K562 (cell line): Measurements from ENCODE around the gene TCP10L. TPM values are rescaled to one million over a fixed set of nuclear protein-coding genes. Genes with fewer than 3 reads are reported as not detected.
A peak's percentile ranks its signal among the peaks of the same experiment; 100 is the strongest.

Experiments
- ATF3 ChIP-seq, 2 experiments: fragments of 450-650 bp in 1 of 2; sonication (generic) in 1 of 2; formaldehyde crosslinking in 1 of 2; IDR thresholded peaks in 1 of 2; conservative IDR thresholded peaks in 1 of 2; 2 replicates each; pipeline versions ENCODE4 v1.6.1 to v1.8.1; 2016 to 2023; ENCODE audit warnings: mild to moderate bottlenecking in 2 of 2, moderate library complexity in 2 of 2, inconsistent platforms in 1 of 2, missing genetic modification reagents in 1 of 2
- BCL6 ChIP-seq: fragments of 250-450 bp; sonication (Bioruptor Pico); IDR thresholded peaks from 2 replicates; pipeline ENCODE4 v1.4.0; 2020
- CREB3 ChIP-seq: fragments of 450-650 bp; conservative IDR thresholded peaks from 2 replicates; pipeline ENCODE4 v1.6.1; 2016; ENCODE audit warnings: missing genetic modification characterization, low read depth, mild to moderate bottlenecking, missing compliant biosample characterization, moderate library complexity
- E2F6 ChIP-seq, 2 experiments: IDR thresholded peaks; 2 replicates each; pipeline ENCODE4 v1.6.1; 2011; ENCODE audit warnings: borderline replicate concordance in 1 of 2, control low read depth in 1 of 2, low read depth in 1 of 2, low read length in 1 of 2, mild to moderate bottlenecking in 1 of 2, mixed read lengths in 1 of 2, moderate library complexity in 1 of 2; ENCODE audit not compliant: insufficient read depth in 1 of 2, insufficient read length in 1 of 2, poor library complexity in 1 of 2, severe bottlenecking in 1 of 2; ENCODE audit errors: extremely low read depth in 1 of 2
- FOXP1 ChIP-seq: sonication (generic); formaldehyde crosslinking; IDR thresholded peaks from 2 replicates; pipeline ENCODE4 v1.8.0; 2022; ENCODE audit warnings: mild to moderate bottlenecking, missing genetic modification reagents
- MYBL2 ChIP-seq, 2 experiments: fragments of 450-650 bp in 1 of 2; sonication (generic) in 1 of 2; formaldehyde crosslinking in 1 of 2; IDR thresholded peaks; 2 replicates each; pipeline versions ENCODE4 v1.6.1 to v1.8.1; 2017 to 2022; ENCODE audit warnings: borderline replicate concordance in 1 of 2, inconsistent platforms in 1 of 2, low read depth in 1 of 2, mild to moderate bottlenecking in 1 of 2, missing genetic modification reagents in 1 of 2, moderate library complexity in 1 of 2
- NEUROD1 ChIP-seq: fragments of 150-350 bp; IDR thresholded peaks from 2 replicates; pipeline ENCODE4 v1.6.1; 2014; ENCODE audit warnings: borderline replicate concordance, low read length, low read depth; ENCODE audit not compliant: partially characterized antibody
- RB1 ChIP-seq: fragments of 450-650 bp; IDR thresholded peaks from 2 replicates; pipeline ENCODE4 v1.6.1; 2017; ENCODE audit warnings: low read depth, mild to moderate bottlenecking
- SP1 ChIP-seq: sonication (generic); formaldehyde crosslinking; IDR thresholded peaks from 2 replicates; pipeline ENCODE4 v1.8.1; 2022; ENCODE audit warnings: mild to moderate bottlenecking, missing genetic modification reagents
- SUPT5H ChIP-seq: fragments of 450-650 bp; IDR thresholded peaks from 2 replicates; pipeline ENCODE4 v1.6.1; 2016
- THAP12 ChIP-seq: fragments of 250-450 bp; sonication (Bioruptor Pico); IDR thresholded peaks from 2 replicates; pipeline ENCODE4 v1.9.0; 2021; ENCODE audit warnings: mild to moderate bottlenecking, inconsistent platforms
- ZBTB9 ChIP-seq: fragments of 450-650 bp; formaldehyde crosslinking; IDR thresholded peaks from 2 replicates; pipeline ENCODE4 v1.4.0; 2020; ENCODE audit warnings: mild to moderate bottlenecking, moderate library complexity
- ZNF282 ChIP-seq: sonication (generic); formaldehyde crosslinking; IDR thresholded peaks from 2 replicates; pipeline ENCODE4 v1.8.1; 2023; ENCODE audit warnings: missing genetic modification reagents
- ZNF668 ChIP-seq: fragments of 250-450 bp; sonication (Bioruptor Pico); IDR thresholded peaks from 2 replicates; pipeline ENCODE4 v1.8.0; 2022; ENCODE audit warnings: mild to moderate bottlenecking, inconsistent platforms
- polyA plus RNA-seq, 8 experiments: library from polyadenylated mRNA; depleted of rRNA in 4 of 8; stranded (reverse) in 5 of 8; unstranded in 3 of 8; fragments of >200 nt; fragmentation: Nextera tagmentation in 2 of 8; fragmentation: Illumina TruSeq in 1 of 8; extraction: Ambion mirVana in 2 of 8; extraction: Trizol in 1 of 8; gene quantifications; 2 replicates each; pipeline versions ENCODE4 v1.2.1 to v1.2.3, GENCODE V29; 2011 to 2014; ENCODE audit warnings: inconsistent platforms in 1 of 8, missing spikeins in 1 of 8
- total RNA-seq, 7 experiments: library from RNA; depleted of rRNA in 6 of 7; stranded (reverse); fragments of >200 nt in 6 of 7; fragmentation: Illumina TruSeq in 2 of 7; extraction: Trizol in 2 of 7; gene quantifications; 2 replicates each; pipeline versions ENCODE4 v1.2.1 to v1.2.3, GENCODE V29; 2011 to 2021; ENCODE audit warnings: low replicate concordance in 1 of 7

TCP10L gene
- total and polyA plus RNA-seq, 9 of the 15 experiments (the other 6 are each of a cell fraction or from before 2014, with no cell fraction given), result 0.34 to 0.91 (median 0.56) TPM; not detected in 2

GRCh38 chr21:32612075-32612998 is 27.0 kb upstream of the TCP10L start, which contains the start of gene CFAP298 (continued):
- TF ChIP-seq MYBL2 (IDR thresholded peaks at IDR 0.05; ENCODE audit: low read depth), result no peak; the same call in 1 of the 2 replicates
- TF ChIP-seq MYBL2 (CRISPR knock-in tag; IDR thresholded peaks at IDR 0.05; ENCODE audit: borderline replicate concordance), result no peak
- peak; percentile 81; the same call in 1 of the 2 replicates for TF ChIP-seq FOXP1 (CRISPR knock-in tag)
- TF ChIP-seq ATF3 (IDR thresholded peaks at IDR 0.05), result no peak
- TF ChIP-seq ATF3 (CRISPR knock-in tag; conservative IDR thresholded peaks at IDR 0.05), result no peak; the same call in 1 of the 2 replicates
- peak; percentile 19; the same call in 1 of the 2 replicates for TF ChIP-seq THAP12 (CRISPR knock-in tag)
- 0 out of 2 replicates have a peak, but pooled peaks have one; percentile 11 for TF ChIP-seq CREB3 (tag)
- peak; percentile 59 for TF ChIP-seq RB1
- no peak for TF ChIP-seq BCL6 (CRISPR knock-in tag)
- TF ChIP-seq NEUROD1, result peak; percentile 90
- peak; percentile 84 for TF ChIP-seq SUPT5H
- peak; percentile 77 for TF ChIP-seq SP1 (CRISPR knock-in tag)
- no peak for TF ChIP-seq ZNF668 (CRISPR knock-in tag)
- peak; percentile 59 to 78 for TF ChIP-seq E2F6 (IDR thresholded peaks at IDR 0.05; ENCODE audit: borderline replicate concordance in 1 of 2, extremely low read depth in 1 of 2, insufficient read depth in 1 of 2, insufficient read length in 1 of 2, low read depth in 1 of 2, low read length in 1 of 2, poor library complexity in 1 of 2, severe bottlenecking in 1 of 2)
- TF ChIP-seq ZNF282, result no peak
- peak; percentile 23; the same call in 1 of the 2 replicates for TF ChIP-seq ZBTB9
